Peyer's patch (tissue), 4 donors: ENCODE results near the gene DNM3. TPM values are rescaled to one million over a fixed set of nuclear protein-coding genes. Genes with fewer than 3 reads are reported as not detected.

ENCODE experiments used
- DNase-seq, 3 donors: peaks; one replicate each; pipeline ENCODE4 v3.0.0-alpha.2; 2017 to 2019
- H3K27ac ChIP-seq, 4 donors: fragments of 200-600 bp; sonication (generic); one replicate each; pipeline ENCODE4 v1.5.1; 2016 to 2019
- H3K27me3 ChIP-seq, 2 donors: fragments of 200-600 bp; sonication (generic); one replicate each; pipeline ENCODE4 v1.5.1; 2019
- H3K36me3 ChIP-seq, 3 donors: fragments of 200-600 bp; sonication (generic); one replicate each; pipeline ENCODE4 v1.5.1; 2016 to 2019
- H3K4me1 ChIP-seq, 4 donors: fragments of 200-600 bp; sonication (generic); one replicate each; pipeline ENCODE4 v1.5.1; 2016 to 2019
- H3K4me3 ChIP-seq, 4 donors: fragments of 200-600 bp; sonication (generic); 1 replicate in 3 of 4; 2 replicates in 1 of 4; pipeline ENCODE4 v1.5.1; 2016 to 2019; ENCODE audit warnings: mild to moderate bottlenecking in 1 of 4
- H3K9me3 ChIP-seq, 4 donors: fragments of 200-600 bp; sonication (generic); one replicate each; pipeline ENCODE4 v1.5.1; 2016 to 2019; ENCODE audit warnings: mild to moderate bottlenecking in 1 of 4
- CTCF ChIP-seq, 6 experiments: fragments of 450-650 bp in 4 of 6; fragments of 200-600 bp in 2 of 6; sonication (generic) in 1 of 6; IDR thresholded peaks; one replicate each; pipeline ENCODE4 v1.5.1; 2017 to 2019; ENCODE audit warnings: antibody characterized with exemption in 6 of 6, mild to moderate bottlenecking in 3 of 6, moderate library complexity in 1 of 6
- POLR2A ChIP-seq, 2 donors: fragments of 450-650 bp; IDR thresholded peaks; one replicate each; pipeline ENCODE4 v1.5.1; 2017; ENCODE audit warnings: antibody characterized with exemption in 2 of 2, mild to moderate bottlenecking in 2 of 2, moderate library complexity in 2 of 2
- total RNA-seq, 4 donors: library from RNA; depleted of rRNA; stranded (reverse); fragments of >200 nt; gene quantifications; one replicate each; pipeline ENCODE4 v1.1.0, GENCODE V29; 2016

DNM3 gene
- total RNA-seq, 4 donors from 2014 or later: 1.4 to 11.6 (median 2.0) TPM

- Histone ChIP-seq H3K4me3 (no peak overlapping the region), H3K9me3 (no peaks in the 10 kb centered on the region), H3K36me3 (no peaks in the 10 kb centered on the region), H3K27me3 (no peaks in the 10 kb centered on the region), H3K27ac (no peak overlapping the region), H3K4me1 (no peaks in the 10 kb centered on the region)
- TF ChIP-seq CTCF (IDR thresholded peaks at IDR 0.05) (no peak), POLR2A (IDR thresholded peaks at IDR 0.05) (no peak)
- DNase-seq: no peak
These were observed 244.8 kb downstream of the DNM3 start for GRCh38 chr1:172086137-172086536.

GRCh38 chr1:172088256-172088655 is 247.0 kb downstream of the DNM3 start:
- Histone ChIP-seq H3K4me3 (no peak overlapping the region), H3K27me3 (no peaks in the 10 kb centered on the region), H3K27ac (no peak overlapping the region), H3K36me3 (no peaks in the 10 kb centered on the region), H3K4me1 (no peaks in the 10 kb centered on the region), H3K9me3 (no peaks in the 10 kb centered on the region)
- TF ChIP-seq CTCF (IDR thresholded peaks at IDR 0.05): no peak
- DNase-seq: no peak

GRCh38 chr1:172089768-172090510 is 248.6 kb downstream of the DNM3 start:
- DNase-seq: peak; percentile 58 to 89 (median 74)
- TF ChIP-seq CTCF (IDR thresholded peaks at IDR 0.05) (peak in 5 of 6 experiments; percentile 9 to 85 (median 80)), POLR2A (IDR thresholded peaks at IDR 0.05) (no peak)
- H3K36me3 ChIP-seq: no peaks in the 10 kb centered on the region
- H3K27ac ChIP-seq: no peak overlapping the region
- no peaks in the 10 kb centered on the region for H3K27me3 ChIP-seq
- no peaks in the 10 kb centered on the region for H3K4me1 ChIP-seq
- H3K4me3 ChIP-seq: peak overlapping the region in 2 of 4 donors; percentile 9 to 31
- H3K9me3 ChIP-seq: no peaks in the 10 kb centered on the region

- Histone ChIP-seq H3K4me1 (no peaks in the 10 kb centered on the region), H3K27ac (no peak overlapping the region), H3K9me3 (no peaks in the 10 kb centered on the region), H3K4me3 (peak overlapping the region in 1 of 4 donors; percentile 31), H3K36me3 (no peaks in the 10 kb centered on the region), H3K27me3 (no peaks in the 10 kb centered on the region)
- DNase-seq: no peak
- TF ChIP-seq CTCF (IDR thresholded peaks at IDR 0.05) (no peak), POLR2A (IDR thresholded peaks at IDR 0.05) (no peak)
These were observed 249.2 kb downstream of the DNM3 start for GRCh38 chr1:172090511-172090817.

GRCh38 chr1:172095846-172096245 is 254.5 kb downstream of the DNM3 start:
- no peak overlapping the region for H3K4me3 ChIP-seq
- no peaks in the 10 kb centered on the region for H3K4me1 ChIP-seq
- DNase-seq: no peak
- H3K36me3 ChIP-seq: no peaks in the 10 kb centered on the region
- H3K27me3 ChIP-seq: no peaks in the 10 kb centered on the region
- no peaks in the 10 kb centered on the region for H3K9me3 ChIP-seq
- H3K27ac ChIP-seq: no peak overlapping the region
- no peak for TF ChIP-seq CTCF (IDR thresholded peaks at IDR 0.05)
- no peak for TF ChIP-seq POLR2A (IDR thresholded peaks at IDR 0.05)

GRCh38 chr1:172105230-172105629 is 263.9 kb downstream of the DNM3 start:
- Histone ChIP-seq H3K9me3 (no peaks in the 10 kb centered on the region), H3K4me1 (no peaks in the 10 kb centered on the region), H3K36me3 (no peaks in the 10 kb centered on the region), H3K27me3 (no peaks in the 10 kb centered on the region), H3K4me3 (no peak overlapping the region), H3K27ac (no peak overlapping the region)
- TF ChIP-seq CTCF (IDR thresholded peaks at IDR 0.05) (no peak), POLR2A (IDR thresholded peaks at IDR 0.05) (no peak)
- DNase-seq: no peak
